Hepatic stellate cell (primary cell): ENCODE results near the gene LRRC27.

Experiments
- DNase-seq: peaks from one replicate; pipeline ENCODE4 v3.0.0; 2011; ENCODE audit warnings: low spot score

Gene LRRC27

DNA sequence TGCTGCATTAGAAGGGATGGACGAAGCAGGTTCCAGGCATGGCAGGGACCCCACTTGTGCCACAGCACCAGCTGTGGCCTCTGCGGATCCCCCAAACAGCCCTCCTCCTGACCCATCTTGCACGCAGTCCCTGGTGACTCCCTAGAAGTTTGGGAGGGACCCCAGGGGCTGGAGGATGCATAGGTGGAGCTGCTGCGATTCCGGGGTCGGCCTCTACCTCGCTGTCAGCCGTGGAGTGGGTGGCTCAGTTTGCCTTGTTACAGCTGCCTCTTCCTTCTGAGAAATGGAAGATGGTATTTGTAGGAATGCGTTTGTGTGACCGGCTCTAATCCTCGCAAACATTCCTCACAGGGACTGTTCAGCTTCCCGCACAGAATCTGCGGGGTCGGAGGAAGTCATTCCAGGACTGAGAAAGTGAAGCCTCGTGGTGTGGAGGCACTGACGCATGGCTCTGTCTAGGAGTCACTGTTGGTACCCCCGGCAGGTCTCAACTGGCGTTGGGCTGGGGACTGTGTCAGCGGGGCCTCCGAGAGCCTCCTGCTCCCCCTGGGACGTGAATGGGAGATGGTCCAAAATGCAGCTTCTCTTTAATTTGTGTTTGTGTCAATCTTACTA lies 82.5 kb downstream of the LRRC27 start:
- no peak for DNase-seq

DNA sequence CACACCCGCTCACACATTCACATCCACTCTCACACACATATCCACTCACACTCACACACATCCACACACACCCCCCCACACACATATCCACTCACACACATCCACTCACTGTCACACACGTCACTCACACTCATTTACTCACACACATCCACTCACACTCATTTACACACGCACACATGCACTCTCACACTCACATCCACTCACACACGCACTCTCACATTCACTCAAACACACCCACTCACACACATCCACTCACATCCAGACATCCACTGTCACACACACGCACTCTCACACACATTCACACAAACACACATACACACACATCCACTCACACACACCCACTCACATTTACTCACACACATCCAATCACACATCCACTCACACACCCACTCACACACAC lies 83.3 kb downstream of the LRRC27 start:
- DNase-seq, result no peak

DNA sequence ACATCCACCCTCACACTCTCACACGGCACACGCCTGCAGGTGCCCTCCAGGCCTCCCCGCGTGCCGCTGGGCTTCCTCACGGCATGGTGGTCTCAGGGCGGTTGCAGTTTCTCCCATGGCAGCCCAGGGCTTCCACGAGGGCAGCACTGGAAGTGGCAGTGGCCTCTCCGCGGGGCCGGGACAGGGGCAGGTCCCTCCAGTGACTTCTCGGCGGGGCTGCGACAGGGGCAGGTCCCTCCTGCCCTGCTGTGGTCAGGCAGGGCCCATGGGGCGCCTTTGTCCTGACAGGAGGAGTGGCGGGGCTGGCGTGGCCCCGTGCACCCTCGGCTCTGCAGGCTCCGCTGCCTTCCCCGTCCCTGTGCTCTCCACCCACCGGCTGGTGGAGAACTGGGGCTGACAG lies 84.0 kb downstream of the LRRC27 start:
- DNase-seq, result no peak

DNA sequence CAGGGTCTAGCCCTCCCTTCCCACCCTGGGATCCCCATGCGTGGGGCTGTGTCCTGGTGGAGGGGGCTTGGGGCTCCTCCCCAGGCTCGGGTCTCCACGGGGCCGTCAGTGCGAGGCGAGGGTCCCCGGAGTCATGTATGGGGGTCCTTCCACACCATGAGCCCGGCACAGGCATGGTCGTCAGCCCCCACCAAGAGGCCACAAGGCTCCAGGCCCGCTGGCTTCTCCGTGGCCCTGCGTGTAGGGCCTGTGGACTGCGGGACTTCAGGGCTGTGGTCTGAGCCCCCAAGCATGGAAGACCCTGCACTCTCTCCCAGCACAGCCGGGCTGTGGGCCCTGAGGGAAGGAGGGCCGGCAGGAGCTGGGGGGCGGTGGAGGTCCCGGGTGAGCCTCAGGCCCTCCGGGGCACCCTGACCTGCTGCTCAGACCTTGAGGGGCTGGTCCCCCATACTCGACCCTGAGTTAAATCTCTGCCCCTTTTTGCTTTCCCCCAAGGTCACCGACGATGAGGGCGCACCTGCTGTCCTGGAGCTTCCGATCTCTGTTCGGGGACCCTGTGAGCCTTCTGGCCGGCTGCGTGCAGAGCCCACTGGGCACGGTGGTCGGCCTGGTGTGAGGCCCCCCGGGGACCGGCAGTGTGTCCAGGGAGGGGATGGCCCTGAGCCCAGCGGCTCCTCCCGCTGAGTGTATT lies 84.7 kb downstream of the LRRC27 start:
- DNase-seq, result no peak

DNA sequence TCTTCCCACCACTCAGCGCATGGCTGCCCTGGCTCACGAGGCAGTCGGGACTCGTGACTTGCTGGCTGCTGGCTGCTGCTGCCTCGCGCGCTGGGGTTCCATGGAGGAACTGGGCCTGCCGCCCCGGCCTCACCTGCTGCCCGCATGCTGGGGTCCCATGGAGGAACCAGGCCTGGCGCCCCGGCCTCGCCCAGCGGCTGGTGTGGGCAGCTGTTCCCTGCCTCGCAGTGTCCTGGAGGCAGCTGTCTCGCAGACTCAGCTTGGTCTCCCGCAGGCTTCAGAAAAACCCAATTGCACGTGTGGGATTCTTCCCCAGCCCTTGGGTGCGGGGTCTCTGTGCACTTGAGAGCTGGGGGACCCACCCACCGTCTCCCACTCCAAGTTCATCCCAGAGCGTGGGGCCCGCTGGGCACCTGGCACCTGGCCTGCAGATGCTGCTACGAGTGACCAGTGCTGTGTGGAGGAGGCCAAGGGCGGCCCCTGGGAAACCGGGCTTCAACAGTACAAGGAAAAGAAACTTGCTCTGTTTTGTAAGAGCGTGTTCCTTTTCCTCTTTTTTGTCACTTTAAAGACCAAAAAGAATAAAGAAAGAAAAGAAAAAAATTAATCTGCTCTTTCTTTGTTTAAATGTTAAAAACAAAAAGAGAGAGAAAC lies 85.4 kb downstream of the LRRC27 start:
- DNase-seq, result no peak

DNA sequence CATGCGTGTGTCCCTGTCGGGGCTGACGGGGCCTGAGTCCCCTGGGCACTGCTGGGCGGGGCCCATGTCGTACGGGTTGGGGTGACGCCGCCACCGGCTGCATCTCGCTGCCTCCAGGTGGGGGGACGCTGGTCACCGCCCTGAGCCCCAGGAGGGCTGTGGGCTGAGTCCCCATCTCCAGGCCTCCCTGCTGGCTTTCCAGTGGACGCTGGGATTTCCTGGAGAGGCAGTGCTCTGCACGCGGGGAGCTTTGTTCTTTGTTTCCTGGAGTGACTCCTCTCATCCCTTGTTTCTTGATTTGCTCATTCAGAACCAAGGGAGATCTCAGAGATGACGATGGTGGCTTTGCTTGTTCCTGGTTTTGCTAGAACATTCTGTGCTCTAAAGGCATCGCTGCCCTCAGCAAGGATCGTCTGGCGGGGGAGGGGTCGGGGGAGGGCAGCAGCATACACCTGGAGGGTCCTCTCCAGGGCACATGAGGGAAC lies 86.0 kb downstream of the LRRC27 start:
- no peak for DNase-seq

DNA sequence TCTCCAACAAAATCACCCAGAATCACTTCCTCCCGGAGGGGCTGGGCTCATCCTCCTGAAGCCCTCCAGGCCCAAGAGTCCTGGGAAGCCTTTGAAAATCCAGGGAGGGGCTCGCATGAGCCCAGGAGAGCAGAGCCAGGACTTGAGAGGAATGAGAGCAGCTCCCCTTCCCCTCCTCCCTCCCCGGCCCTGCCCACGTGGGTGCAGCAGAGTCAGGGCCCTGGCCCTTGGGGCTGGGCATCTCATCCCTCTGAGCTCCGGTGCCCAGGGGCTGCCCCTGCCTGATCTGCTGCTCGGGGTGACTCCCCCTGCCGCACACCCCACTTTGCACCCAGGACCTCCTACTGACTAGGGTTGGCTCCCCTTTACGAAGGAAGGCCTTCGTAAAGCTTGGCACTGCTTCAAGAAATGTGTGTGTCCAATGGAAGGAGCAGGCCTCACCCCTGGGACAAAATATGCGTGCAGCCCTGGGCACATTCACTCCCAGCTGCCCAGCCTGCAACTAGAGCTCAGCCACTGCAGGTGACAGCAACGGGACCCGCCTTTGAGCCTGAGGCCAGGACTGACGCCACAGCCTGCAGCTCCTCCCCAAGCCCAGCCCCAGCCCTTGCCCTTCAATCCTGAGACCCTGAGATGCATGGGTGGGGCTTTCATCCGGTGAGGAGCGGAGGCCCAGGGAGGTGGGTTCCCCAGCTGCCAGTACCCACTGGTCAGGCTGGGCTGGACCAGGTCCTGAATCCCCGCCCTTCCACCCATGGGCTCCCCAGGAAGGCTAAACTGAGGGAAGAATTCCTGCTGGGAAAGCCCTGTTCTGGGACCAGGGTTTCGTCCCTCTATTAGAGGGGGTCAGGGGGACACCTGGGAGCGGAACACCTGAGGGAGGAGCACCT lies 86.8 kb downstream of the LRRC27 start:
- DNase-seq, result no peak

DNA sequence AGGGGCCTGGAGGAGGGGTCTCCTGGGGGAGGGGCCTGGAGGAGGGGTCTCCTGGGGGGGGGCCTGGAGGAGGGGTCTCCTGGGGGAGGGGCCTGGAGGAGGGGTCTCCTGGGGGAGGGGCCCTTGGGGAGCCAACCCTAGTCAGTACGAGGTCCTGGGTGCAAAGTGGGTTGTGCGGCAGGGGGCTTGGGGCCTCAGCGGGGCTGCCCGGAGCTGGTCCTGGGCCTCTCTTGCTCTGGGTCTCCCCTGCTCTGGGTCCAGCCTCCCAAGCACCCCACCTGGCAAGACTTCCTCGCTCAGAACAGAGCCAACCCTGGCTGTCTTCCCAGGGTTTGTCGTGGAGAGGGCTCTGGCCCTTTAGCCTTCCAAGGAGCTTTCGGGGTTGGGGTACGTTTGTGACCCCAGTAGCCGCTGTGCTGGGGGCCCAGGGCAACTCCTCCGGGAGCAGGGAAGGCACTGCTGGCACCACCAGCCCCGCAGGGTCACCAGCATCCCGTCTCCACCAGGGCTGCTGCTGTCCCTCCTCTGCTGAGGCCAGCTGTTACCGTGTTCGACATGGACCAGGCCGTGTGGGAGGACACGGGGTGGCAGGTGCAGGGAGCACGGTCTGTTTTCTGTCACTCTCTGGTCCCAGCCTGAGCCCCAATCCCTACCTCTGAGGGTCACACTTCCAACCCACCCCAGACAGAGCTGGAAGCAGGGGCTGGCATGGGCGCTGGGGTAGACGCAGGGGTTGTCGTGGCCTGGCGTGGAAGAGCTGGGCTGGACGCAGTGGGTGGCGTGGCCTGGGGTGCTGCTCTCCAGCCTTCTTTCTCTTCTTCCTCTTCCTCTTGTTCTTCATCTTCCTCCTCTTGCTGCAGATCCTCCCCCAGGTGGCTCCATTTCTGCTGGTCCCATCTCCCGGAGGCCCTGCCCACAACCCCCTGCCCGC lies 87.8 kb downstream of the LRRC27 start:
- no peak for DNase-seq

DNA sequence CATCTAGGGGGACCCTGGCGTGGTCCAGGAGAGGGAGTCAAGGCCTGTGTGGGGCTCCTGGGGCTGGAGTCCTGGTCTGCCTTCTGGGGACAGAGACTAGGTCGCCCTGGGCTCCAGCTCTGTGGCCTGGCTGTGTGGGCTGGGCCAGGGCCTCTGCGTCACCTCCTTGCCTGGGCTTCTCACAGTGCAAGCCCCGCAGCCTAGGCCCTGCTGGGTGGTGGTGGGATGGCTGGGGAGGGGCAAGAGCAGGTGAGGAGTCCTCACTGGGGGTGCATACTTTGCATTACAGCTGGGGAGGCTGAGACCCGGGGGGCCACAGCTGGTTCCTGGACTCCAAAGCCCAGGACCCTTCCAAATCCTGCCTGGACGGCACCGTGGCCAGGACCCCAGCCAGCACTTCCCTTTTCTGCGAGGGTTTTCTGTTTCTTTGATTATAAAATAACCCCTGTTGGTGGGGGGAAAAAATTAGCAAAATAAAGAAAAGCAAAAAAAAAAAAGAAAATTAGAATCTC lies 88.5 kb downstream of the LRRC27 start:
- DNase-seq, result no peak

DNA sequence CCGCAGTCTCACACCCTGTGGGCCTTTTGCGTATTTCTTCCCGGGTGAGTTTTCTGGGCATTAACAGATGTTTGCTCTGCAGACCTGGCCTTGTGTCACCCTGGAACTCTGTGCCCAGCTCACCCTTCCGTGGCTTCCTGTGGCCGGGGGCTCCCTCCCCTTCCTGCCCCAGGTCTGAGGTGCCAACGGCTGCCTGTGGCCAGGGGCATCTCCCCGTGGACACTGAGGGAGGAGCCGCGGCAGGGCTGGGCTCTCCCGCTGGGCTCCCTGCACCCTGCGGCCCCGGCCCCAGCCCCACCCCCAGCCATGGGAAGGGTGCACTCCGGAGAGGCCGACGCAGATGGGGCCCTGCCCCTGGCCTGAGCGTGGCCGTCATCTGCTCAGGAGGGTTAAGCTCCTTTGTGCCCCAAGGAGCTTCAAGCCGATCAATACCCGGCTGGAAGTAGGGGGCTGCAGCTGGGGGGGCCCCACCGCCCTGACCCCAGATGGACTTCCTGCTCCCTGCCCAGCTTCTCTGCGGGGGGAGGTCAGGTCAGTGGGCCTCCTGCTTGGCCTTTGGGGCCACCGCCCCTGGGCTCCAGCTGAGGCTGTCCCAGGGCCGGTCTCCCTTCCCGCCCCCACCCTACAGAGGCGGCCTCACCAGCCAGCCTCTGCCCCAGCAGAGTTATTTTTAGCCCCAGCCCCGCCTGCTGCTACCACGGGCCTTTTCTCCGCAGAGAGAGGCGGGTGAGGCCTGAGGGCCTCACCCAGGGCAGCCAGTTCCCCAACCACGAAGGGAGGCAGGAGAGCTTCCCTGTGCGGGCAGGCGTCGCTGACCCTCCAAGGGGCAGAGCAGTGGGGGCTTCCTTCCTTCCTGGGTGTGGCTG lies 89.2 kb downstream of the LRRC27 start:
- DNase-seq, result peak; percentile 95

DNA sequence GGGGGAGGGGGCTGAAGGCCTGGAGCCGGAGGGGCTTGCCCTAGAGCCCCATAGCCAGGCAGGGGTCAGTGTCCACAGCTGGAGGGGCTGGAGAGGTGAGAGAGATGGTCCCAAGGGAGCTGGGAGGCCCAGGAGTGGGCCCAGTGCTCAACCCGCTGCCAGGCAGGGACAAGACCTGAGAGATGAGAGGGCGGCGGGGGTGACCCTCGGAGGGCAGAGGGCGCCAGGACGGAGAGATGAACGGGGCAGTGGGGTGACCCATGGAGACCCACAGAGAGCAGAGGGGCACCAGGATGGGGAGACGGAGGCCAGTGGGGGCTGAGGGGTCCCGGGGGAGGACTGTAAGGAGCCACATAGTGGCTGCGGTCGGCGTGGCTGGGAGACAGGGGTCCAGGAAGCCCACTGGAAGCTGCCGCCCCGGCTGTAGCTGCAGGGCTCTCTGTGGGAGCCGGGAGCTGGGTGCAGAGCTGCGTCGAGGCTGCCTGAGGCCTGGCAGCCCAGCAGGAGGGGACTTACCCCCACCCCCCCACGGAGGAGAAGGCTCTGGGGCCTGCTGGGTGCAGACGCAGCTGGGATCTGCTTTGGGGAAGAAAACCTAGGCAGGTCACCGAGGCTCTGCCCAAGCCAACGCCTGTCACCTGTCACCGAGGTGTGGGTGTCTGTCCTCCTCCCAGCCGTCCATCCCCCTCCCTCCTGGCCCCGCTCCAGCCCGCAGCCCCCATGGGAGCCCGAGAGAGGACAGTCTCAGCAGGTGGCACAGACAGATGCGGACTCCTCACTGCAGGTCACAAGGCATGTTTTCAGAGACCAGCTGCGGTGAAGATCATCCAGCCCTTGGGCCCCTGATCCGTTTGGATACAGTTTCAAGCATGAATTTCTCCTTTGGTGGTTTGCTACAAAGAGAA lies 90.1 kb downstream of the LRRC27 start:
- DNase-seq, result no peak

DNA sequence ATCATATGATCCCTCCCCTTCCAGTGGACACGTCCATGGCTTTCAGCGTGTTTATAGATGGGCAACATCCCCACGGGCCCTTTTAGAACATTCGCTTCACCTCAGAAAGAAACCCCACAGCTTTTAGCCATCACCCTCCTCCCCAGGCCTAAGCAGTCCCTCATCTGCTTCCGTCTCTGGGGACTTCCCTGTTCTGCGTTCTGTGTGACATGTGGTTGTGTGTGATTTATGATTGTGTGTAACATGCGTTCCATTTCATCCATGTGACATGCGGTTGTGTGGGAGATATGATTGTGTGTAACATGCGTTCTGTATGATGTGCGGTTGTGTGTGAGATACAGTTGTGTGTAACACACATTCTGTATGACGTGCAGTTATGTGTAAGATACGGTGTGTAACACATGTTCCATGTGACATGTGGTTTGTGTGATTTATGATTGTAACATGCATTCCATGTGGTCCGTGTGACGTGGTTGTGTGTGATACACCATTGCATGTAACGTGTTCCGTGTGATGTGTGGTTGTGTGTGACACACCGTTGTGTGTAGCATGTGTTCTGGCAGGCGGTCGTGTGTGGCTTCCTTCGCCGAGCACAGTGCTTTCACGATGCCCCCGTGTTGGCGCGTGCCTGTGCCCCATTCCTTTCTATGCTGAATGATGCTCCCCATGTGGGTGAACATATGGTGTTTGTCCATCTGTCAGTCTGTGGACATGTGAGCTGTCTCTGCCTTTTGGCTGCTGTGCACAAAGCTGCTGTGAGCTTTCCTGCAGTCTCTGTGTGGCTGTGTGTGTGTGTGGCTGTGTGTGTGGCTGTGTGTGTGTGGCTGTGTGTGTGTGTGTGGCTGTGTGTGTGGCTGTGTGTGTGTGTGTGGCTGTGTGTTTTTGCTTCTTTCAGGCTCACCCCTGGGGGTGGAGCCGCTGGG lies 91.2 kb downstream of the LRRC27 start:
- no peak for DNase-seq

DNA sequence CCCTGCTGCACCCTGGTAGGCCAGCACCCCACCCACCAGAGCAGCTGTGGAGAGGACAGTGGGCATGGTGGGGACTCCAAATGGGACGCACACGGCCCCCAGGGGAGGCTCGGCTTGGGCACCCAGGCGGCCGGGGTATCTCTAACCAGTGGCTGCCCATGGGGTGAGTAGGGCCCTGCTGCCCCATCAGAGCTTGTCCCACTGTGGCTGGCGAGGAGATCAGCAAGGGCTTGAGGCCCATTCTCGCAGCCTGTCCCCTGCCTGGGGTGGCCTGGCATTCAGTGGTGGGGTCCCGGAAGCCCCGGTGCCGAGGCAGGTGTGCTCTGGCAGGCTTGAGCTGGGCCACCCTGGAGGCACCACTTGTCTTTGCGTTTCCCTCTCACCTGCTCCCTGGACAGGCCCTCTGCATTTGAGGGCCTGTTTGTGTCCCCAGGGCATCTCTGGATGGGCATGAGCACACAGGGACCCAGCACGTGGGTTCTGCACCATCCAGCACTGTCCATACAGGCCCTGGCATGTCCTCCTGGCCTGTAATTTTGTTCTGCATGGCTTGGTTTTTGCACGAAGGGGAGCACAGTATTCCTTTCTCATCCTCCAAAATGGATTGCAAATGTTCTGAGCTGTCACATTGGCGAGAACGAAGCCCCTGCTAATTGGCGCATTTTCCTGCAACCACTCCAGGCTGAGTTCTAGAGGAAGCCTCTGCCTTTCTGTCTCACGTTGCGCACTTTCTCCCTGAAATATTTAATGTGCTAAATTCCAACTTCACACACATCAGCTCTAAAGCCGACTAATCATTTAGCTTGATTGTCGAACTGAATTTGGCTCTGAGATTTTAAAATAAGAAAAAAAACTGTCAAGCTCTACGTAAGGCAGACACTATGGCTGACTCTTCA lies 92.2 kb downstream of the LRRC27 start:
- DNase-seq, result no peak

DNA sequence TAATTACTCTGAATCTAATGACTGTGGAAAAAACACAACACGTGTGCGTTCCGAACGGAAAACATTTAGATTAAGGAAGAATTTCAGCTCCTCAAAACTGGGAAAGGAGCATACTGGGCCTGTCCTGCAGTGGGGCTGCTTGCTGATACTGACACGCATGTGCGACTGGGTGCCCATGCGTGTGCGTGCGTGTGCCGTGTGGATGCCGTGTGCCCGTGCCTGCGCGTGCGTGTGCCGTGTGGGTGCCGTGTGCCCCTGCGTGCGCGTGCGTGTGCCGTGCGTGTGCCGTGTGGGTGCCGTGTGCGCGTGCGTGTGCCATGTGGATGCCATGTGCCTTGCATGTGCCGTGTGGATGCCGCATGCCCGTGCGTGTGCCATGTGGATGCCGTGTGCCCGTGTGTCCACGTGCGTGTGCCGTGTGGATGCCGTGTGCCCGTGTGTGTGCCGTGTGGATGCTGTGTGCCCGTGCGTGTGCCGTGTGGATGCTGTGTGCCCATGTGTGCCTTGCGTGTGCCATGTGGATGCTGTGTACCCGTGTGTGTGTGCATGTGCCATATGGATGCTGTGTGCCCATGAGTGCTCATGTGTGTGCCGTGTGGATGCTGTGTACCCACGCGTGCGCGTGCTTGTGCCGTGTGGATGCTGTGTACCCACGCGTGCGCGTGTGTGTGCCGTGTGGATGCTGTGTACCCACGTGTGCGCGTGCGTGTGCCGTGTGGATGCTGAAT lies 93.2 kb downstream of the LRRC27 start:
- no peak for DNase-seq

DNA sequence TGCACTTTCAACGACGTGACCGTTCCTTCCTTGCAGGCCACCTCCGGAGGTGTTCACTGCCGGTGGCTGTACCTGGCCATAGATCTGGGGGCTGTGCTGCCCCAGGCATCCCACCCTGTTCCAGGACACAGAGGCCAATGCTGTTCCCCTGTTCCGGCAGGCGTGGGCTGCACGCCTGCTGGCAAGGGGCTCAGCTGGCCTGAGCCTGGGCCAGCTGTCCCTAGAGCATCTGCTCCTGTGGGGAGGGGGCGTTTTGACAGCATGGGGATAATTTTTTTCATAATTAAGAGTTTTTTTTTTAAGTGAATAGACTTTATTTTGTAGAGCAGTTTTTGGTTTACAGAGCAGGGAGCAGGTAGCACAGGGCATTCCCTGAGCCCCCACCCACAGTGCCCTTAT lies 93.8 kb downstream of the LRRC27 start:
- no peak for DNase-seq
